A549 (cell line): ENCODE measurements around the gene TBCK. TPM values are rescaled to one million over a fixed set of nuclear protein-coding genes. Genes with fewer than 3 reads are reported as not detected.
A peak's percentile ranks its signal among the peaks of the same experiment; 100 is the strongest.

Experiments
- ATAC-seq, 2 experiments: fragments of 200-7000 bp in 1 of 2; fragments of >200 bp in 1 of 2; cut with Nextera tagmentation in 1 of 2; cut with Tn5 transposase in 1 of 2; 3 replicates each; pipeline versions ENCODE4 v1.8.0 to v1.9.1; 2018 to 2020; ENCODE audit warnings: mild to moderate bottlenecking in 1 of 2, moderate library complexity in 1 of 2
- CTCF ChIA-PET: fragments of 300-600 bp; sonication (Branson Sonifier 250); formaldehyde crosslinking; extraction: SDS; loops from one replicate; lab custom pipeline; 2021; ENCODE audit warnings: antibody characterized with exemption, inconsistent platforms; lab: Yijun Ruan, JAX
- POLR2A ChIA-PET: fragments of 350-600 bp; formaldehyde crosslinking; extraction: SDS; loops from one replicate; lab custom pipeline; 2021; ENCODE audit warnings: antibody characterized with exemption, inconsistent platforms; lab: Yijun Ruan, JAX
- DNase-seq, 2 experiments: peaks; one replicate each; pipeline versions ENCODE4 v3.0.0 to v3.0.0-alpha.2; 2011 to 2016; ENCODE audit warnings: low read depth in 1 of 2, low spot score in 1 of 2
- FAIRE-seq: peaks from 2 replicates; lab custom pipeline; 2011; peaks lifted over from hg19 to GRCh38; lab: Jason Lieb, UNC
- H3K27ac ChIP-seq, 2 experiments: fragments of >200 bp; sonication (Bioruptor Twin); formaldehyde crosslinking; 3 replicates each; pipeline ENCODE4 v1.5.1; 2016 to 2017
- H3K4me1 ChIP-seq: fragments of >200 bp; sonication (Bioruptor Twin); formaldehyde crosslinking; 3 replicates; pipeline ENCODE4 v1.6.1; 2016
- H3K4me2 ChIP-seq: fragments of >200 bp; sonication (Bioruptor Twin); formaldehyde crosslinking; 3 replicates; pipeline ENCODE4 v1.6.1; 2016
- H3K4me3 ChIP-seq: fragments of >200 bp; sonication (Bioruptor Twin); formaldehyde crosslinking; 3 replicates; pipeline ENCODE4 v1.5.1; 2016
- H3K9me3 ChIP-seq: fragments of >200 bp; sonication (Bioruptor Twin); formaldehyde crosslinking; 3 replicates; pipeline ENCODE4 v1.6.1; 2016
- BCL3 ChIP-seq: fragments of >200 bp; sonication (Bioruptor Twin); formaldehyde crosslinking; IDR thresholded peaks from 3 replicates; pipeline ENCODE4 v1.6.1; 2016
- E2F6 ChIP-seq: IDR thresholded peaks from 2 replicates; pipeline ENCODE4 v1.6.1; 2012; ENCODE audit warnings: low read depth, borderline replicate concordance
- EHF ChIP-seq: fragments of 250-450 bp; sonication (Bioruptor Pico); IDR thresholded peaks from 2 replicates; pipeline ENCODE4 v1.5.0; 2020; ENCODE audit warnings: mild to moderate bottlenecking
- EHMT2 ChIP-seq: fragments of 200-600 bp; sonication (generic); IDR thresholded peaks from 2 replicates; pipeline ENCODE4 v1.6.1; 2016; ENCODE audit warnings: antibody characterized with exemption, low read depth, mild to moderate bottlenecking, moderate library complexity
- EP300 ChIP-seq, 2 experiments: fragments of >200 bp; sonication (Bioruptor Twin); formaldehyde crosslinking; IDR thresholded peaks; 2 replicates in 1 of 2; 3 replicates in 1 of 2; pipeline ENCODE4 v1.6.1; 2016 to 2017
- ESRRA ChIP-seq: fragments of 150-350 bp; IDR thresholded peaks from 2 replicates; pipeline ENCODE4 v1.6.1; 2014; ENCODE audit warnings: mild to moderate bottlenecking, low read length, borderline replicate concordance
- FOSB ChIP-seq: fragments of 250-450 bp; sonication (Bioruptor Pico); IDR thresholded peaks from 2 replicates; pipeline ENCODE4 v1.5.0; 2020; ENCODE audit warnings: mild to moderate bottlenecking, moderate library complexity
- FOSL2 ChIP-seq, 2 experiments: fragments of 450-650 bp in 1 of 2; fragments of >200 bp in 1 of 2; sonication (Bioruptor Twin) in 1 of 2; formaldehyde crosslinking; IDR thresholded peaks; 2 replicates each; pipeline versions ENCODE4 v1.5.0 to v1.6.1; 2016 to 2020; ENCODE audit warnings: mild to moderate bottlenecking in 1 of 2, moderate library complexity in 1 of 2
- GATA3 ChIP-seq: IDR thresholded peaks from 2 replicates; pipeline ENCODE4 v1.6.1; 2012; ENCODE audit warnings: borderline replicate concordance
- HOXA7 ChIP-seq: fragments of 250-450 bp; sonication (Bioruptor Pico); IDR thresholded peaks from 2 replicates; pipeline ENCODE4 v1.5.0; 2020; ENCODE audit warnings: mild to moderate bottlenecking, moderate library complexity
- HOXB5 ChIP-seq: fragments of 250-450 bp; sonication (Bioruptor Pico); IDR thresholded peaks from 2 replicates; pipeline ENCODE4 v1.5.0; 2020; ENCODE audit warnings: mild to moderate bottlenecking, moderate library complexity
- JUN ChIP-seq, 2 experiments: fragments of >200 bp; sonication (Bioruptor Twin); formaldehyde crosslinking; IDR thresholded peaks; 2 replicates in 1 of 2; 3 replicates in 1 of 2; pipeline ENCODE4 v1.6.1; 2016 to 2017
- JUNB ChIP-seq: fragments of >200 bp; sonication (Bioruptor Twin); formaldehyde crosslinking; IDR thresholded peaks from 2 replicates; pipeline ENCODE4 v1.6.1; 2016
- KDM5A ChIP-seq: fragments of 200-600 bp; sonication (generic); IDR thresholded peaks from 2 replicates; pipeline ENCODE4 v1.6.1; 2016; ENCODE audit warnings: antibody characterized with exemption, mild to moderate bottlenecking
- MAFK ChIP-seq: fragments of 450-650 bp; IDR thresholded peaks from 2 replicates; pipeline ENCODE4 v1.6.1; 2014; ENCODE audit not compliant: partially characterized antibody
- MYC ChIP-seq: IDR thresholded peaks from 2 replicates; pipeline ENCODE4 v1.6.1; 2012; ENCODE audit warnings: mild to moderate bottlenecking, inconsistent platforms, low read length, improper control_type of control experiment, borderline replicate concordance
- PBX3 ChIP-seq: IDR thresholded peaks from 2 replicates; pipeline ENCODE4 v1.6.1; 2012
- PHF8 ChIP-seq: fragments of 200-600 bp; sonication (generic); IDR thresholded peaks from 2 replicates; pipeline ENCODE4 v1.6.1; 2016; ENCODE audit warnings: low read depth, mild to moderate bottlenecking, antibody characterized with exemption, moderate library complexity, borderline replicate concordance
- POLR2A ChIP-seq: IDR thresholded peaks from 2 replicates; pipeline ENCODE4 v1.6.1; 2012; ENCODE audit warnings: mild to moderate bottlenecking, low read length
- RAD21 ChIP-seq, 2 experiments: fragments of >200 bp in 1 of 2; sonication (Bioruptor Twin) in 1 of 2; formaldehyde crosslinking in 1 of 2; IDR thresholded peaks in 1 of 2; conservative IDR thresholded peaks in 1 of 2; 2 replicates in 1 of 2; 3 replicates in 1 of 2; pipeline ENCODE4 v1.6.1; 2012 to 2018; ENCODE audit warnings: inconsistent platforms in 1 of 2
- RCOR1 ChIP-seq: fragments of 150-350 bp; IDR thresholded peaks from 2 replicates; pipeline ENCODE4 v1.6.1; 2014; ENCODE audit warnings: antibody characterized with exemption, low read length, low read depth
- REST ChIP-seq: fragments of 200-600 bp; sonication (generic); IDR thresholded peaks from 2 replicates; pipeline ENCODE4 v1.6.1; 2016; ENCODE audit warnings: antibody characterized with exemption, mild to moderate bottlenecking, moderate library complexity
- RNF2 ChIP-seq: fragments of 200-600 bp; sonication (generic); IDR thresholded peaks from 2 replicates; pipeline ENCODE4 v1.6.1; 2016; ENCODE audit warnings: low read depth, mild to moderate bottlenecking, antibody characterized with exemption, moderate library complexity, borderline replicate concordance
- TFCP2L1 ChIP-seq: fragments of 250-450 bp; sonication (Bioruptor Pico); IDR thresholded peaks from 2 replicates; pipeline ENCODE4 v1.5.0; 2021; ENCODE audit warnings: mild to moderate bottlenecking
- ZFP36 ChIP-seq: fragments of 450-650 bp; IDR thresholded peaks from 2 replicates; pipeline ENCODE4 v1.6.1; 2014; ENCODE audit warnings: borderline replicate concordance; ENCODE audit not compliant: partially characterized antibody
- WGBS: methylation state at CpG from one replicate; pipeline ENCODE4 v1.1.6; 2017; ENCODE audit errors: missing lambda C conversion rate; 5-methylcytosine and 5-hydroxymethylcytosine counted together
- polyA plus RNA-seq, 4 experiments: library from polyadenylated mRNA; depleted of rRNA in 3 of 4; stranded (reverse); fragments of >200 nt; fragmentation: RNase III in 1 of 4; extraction: RNeasy Plus Mini Kit Qiagen cat#74134 plus additional on column Dnase treatment in 1 of 4; gene quantifications; 2 replicates in 3 of 4; 3 replicates in 1 of 4; pipeline ENCODE4 v1.2.3, GENCODE V29; 2011 to 2017

Gene TBCK
- polyA plus RNA-seq, 2 of the 4 experiments (the other 2 are of a cell fraction) = 3.9 to 18.4 TPM

- FAIRE-seq = no peak
- TF ChIP-seq FOSB (CRISPR knock-in tag) (no peak), FOSL2 (IDR thresholded peaks at IDR 0.05) (no peak), FOSL2 (CRISPR knock-in tag; IDR thresholded peaks at IDR 0.05) (peak; percentile 24; the same call in 1 of the 2 replicates), GATA3 (0 out of 2 replicates have a peak, but pooled peaks have one; percentile 17), JUNB (no peak), MAFK (peak; percentile 5)
- peak overlapping the region; percentile 75 for H3K4me2 ChIP-seq
- 16% methylated on average over 4 of the region's 4 CpGs for WGBS
- CTCF ChIA-PET = no interaction called here
- no peak overlapping the region for H3K4me3 ChIP-seq
- peak in 1 of 2 experiments; percentile 72 for DNase-seq
- peak; percentile 84 to 86 for ATAC-seq
- POLR2A ChIA-PET = interaction anchor here (0.8 kb wide), 1 partner anchor 51 kb away, joined by 4 read pairs; the partner anchor contains the start of genes AIMP1 and TBCK
- H3K9me3 ChIP-seq = no peaks in the 10 kb centered on the region
- H3K4me1 ChIP-seq = peaks cover 34% of the 10 kb centered on the region
- peak overlapping the region; percentile 32 to 40; a peak in 2 of 6 replicates for H3K27ac ChIP-seq
These were observed 51.7 kb downstream of the TBCK start for GRCh38 chr4:106264331-106264728.

- FAIRE-seq (no peak), DNase-seq (no peak), ATAC-seq (no peak)
- ChIA-PET CTCF (no interaction called here), POLR2A (interaction anchor here (0.8 kb wide), 1 partner anchor 52 kb away, joined by 4 read pairs; the partner anchor contains the start of genes AIMP1 and TBCK)
- H3K27ac ChIP-seq = peak overlapping the region; percentile 32 to 40; a peak in 2 of 6 replicates
- TF ChIP-seq REST (no peak), MYC (no peak), ZFP36 (no peak), TFCP2L1 (no peak), RAD21 (conservative IDR thresholded peaks at IDR 0.05 in 1 of 2, IDR thresholded peaks at IDR 0.05 in 1 of 2) (no peak), EHMT2 (no peak), KDM5A (no peak), PHF8 (no peak), E2F6 (no peak), RNF2 (no peak)
- H3K4me1 ChIP-seq = peaks cover 40% of the 10 kb centered on the region
- H3K9me3 ChIP-seq = no peaks in the 10 kb centered on the region
- no peak overlapping the region for H3K4me3 ChIP-seq
- 72% methylated on average over 2 of the region's 2 CpGs for WGBS
- H3K4me2 ChIP-seq = peak overlapping the region; percentile 75
These were observed 52.2 kb downstream of the TBCK start for GRCh38 chr4:106263594-106264330.

GRCh38 chr4:106261980-106262379, 54.0 kb downstream of the TBCK start:
- no peak for ATAC-seq
- FAIRE-seq = no peak
- DNase-seq = no peak
- POLR2A ChIA-PET = no interaction called here
- no peak overlapping the region for H3K4me2 ChIP-seq
- 52% methylated on average over 2 of the region's 2 CpGs for WGBS
- CTCF ChIA-PET = no interaction called here
- H3K4me3 ChIP-seq = no peak overlapping the region
- H3K9me3 ChIP-seq = no peaks in the 10 kb centered on the region
- H3K27ac ChIP-seq = no peak overlapping the region
- H3K4me1 ChIP-seq = peaks cover 53% of the 10 kb centered on the region
- TF ChIP-seq HOXB5 = no peak
- no peak for TF ChIP-seq RNF2
- no peak for TF ChIP-seq EHF (CRISPR knock-in tag)
- no peak for TF ChIP-seq BCL3
- no peak for TF ChIP-seq EP300 (IDR thresholded peaks at IDR 0.05)
- no peak for TF ChIP-seq JUNB
- no peak for TF ChIP-seq E2F6
- TF ChIP-seq JUN (IDR thresholded peaks at IDR 0.05) = no peak
- no peak for TF ChIP-seq HOXA7
- no peak for TF ChIP-seq MYC
- TF ChIP-seq PBX3 = no peak
- no peak for TF ChIP-seq POLR2A
- TF ChIP-seq RCOR1 = no peak
- no peak for TF ChIP-seq ESRRA
